ENCODE results near the gene FSHR.

FSHR gene

DNA sequence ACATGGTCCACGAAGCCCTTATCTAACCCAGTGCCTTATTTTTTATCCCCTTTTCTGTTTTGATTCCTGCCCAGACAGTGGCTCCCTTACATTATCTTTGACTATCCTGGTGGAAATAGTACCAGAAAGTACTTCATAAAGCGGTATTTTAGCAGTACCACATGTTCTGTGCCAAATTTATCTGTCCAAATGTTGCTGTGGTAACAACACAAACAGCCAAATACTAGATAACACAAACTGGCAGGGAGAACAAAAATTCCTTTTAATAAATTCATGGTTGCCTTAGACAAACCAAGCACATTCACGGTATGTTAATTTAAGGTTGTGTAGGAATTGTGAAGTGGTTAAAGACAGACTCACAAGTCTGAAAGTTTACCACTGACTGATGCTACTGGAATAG, 210.9 kb downstream of the FSHR start:
- no peak for TF ChIP-seq ZFX (IDR thresholded peaks at IDR 0.05)
- TF ChIP-seq, protein P1, sequence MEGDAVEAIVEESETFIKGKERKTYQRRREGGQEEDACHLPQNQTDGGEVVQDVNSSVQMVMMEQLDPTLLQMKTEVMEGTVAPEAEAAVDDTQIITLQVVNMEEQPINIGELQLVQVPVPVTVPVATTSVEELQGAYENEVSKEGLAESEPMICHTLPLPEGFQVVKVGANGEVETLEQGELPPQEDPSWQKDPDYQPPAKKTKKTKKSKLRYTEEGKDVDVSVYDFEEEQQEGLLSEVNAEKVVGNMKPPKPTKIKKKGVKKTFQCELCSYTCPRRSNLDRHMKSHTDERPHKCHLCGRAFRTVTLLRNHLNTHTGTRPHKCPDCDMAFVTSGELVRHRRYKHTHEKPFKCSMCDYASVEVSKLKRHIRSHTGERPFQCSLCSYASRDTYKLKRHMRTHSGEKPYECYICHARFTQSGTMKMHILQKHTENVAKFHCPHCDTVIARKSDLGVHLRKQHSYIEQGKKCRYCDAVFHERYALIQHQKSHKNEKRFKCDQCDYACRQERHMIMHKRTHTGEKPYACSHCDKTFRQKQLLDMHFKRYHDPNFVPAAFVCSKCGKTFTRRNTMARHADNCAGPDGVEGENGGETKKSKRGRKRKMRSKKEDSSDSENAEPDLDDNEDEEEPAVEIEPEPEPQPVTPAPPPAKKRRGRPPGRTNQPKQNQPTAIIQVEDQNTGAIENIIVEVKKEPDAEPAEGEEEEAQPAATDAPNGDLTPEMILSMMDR (conservative IDR thresholded peaks at IDR 0.05) = no peak
- no peak overlapping the region for H3K27ac ChIP-seq

DNA sequence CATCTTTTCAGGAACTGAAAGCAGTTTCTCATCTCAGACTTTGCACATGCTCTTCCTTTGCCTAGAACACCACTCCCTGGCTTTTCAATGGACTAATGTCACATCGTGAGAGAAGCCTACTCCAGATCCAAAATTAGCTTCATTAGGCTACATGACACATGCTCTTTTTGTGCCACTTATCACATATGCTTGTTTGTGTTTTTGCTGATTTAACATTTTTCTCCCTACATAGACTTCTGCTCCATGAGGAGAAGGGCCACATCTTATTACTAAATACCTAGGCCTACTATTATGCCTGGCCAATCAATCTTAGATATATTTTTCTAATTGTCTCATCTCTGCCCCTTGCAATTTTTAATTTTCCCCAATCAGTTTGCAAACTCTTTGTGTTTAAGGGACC, 212.4 kb downstream of the FSHR start:
- no peak overlapping the region for H3K27ac ChIP-seq
- TF ChIP-seq ZFX (IDR thresholded peaks at IDR 0.05) = no peak
- TF ChIP-seq, protein P1 (conservative IDR thresholded peaks at IDR 0.05) = no peak

DNA sequence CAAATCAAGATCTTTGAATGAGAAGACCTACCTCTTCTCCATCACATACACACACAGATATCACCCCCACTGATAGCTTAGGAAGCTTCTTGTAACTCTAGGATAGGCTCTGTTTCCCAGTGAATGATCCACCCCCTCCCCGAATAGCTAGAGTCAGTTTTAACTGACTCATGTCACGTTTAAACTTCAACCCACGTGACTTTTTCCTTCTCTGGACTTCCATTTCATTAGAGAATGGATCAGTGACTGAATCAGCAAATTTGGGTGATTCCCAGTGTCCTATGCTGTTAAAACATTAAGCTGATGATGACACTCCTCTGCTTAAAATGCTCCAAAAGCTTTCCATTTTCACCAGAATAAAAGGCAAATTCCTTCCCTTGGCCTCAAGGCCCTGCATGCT, 212.9 kb downstream of the FSHR start:
- no peak overlapping the region for H3K27ac ChIP-seq
- no peak for TF ChIP-seq ZFX (IDR thresholded peaks at IDR 0.05)
- TF ChIP-seq, protein P1 (conservative IDR thresholded peaks at IDR 0.05) = no peak

DNA sequence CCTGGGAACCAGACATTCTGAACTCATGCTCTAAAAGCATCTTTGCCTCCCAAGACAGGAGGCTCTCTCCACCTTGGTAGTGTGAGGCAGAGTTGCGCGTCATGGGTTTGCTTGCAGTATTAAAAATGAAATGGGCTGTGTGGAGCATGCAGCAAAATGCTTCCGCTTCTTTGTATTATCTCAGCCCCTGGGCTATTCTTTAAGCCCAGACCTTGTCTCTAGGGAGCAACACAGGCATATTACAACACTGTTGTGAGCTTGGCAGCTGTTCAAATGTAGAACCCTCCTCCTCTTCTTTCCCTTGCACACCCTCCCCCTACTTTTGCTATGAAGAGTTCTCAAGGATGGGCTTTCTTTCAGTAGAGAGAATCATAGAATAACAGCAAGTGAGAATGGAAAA, 213.7 kb downstream of the FSHR start:
- no peak overlapping the region for H3K27ac ChIP-seq
- TF ChIP-seq ZFX (IDR thresholded peaks at IDR 0.05) = no peak
- TF ChIP-seq, protein P1 (conservative IDR thresholded peaks at IDR 0.05) = no peak

DNA sequence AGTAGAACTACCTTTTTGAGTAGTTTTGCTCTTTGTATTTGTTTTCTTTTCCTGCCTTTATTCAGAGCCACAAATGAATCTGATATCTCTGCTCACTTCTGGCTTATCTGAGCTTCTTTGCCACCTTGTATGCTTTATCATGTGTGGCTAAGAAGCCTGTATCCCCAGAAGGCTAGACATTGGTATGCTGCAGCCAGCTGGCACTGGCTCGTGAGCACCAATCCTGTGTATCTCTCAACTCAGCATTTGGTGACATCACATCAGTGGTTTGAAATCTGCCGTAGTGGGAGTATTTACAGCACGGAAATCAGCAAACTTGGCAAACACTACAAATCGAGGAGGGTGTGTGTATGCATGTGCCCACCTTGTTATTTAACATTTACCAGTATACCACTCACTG, 215.1 kb downstream of the FSHR start:
- H3K27ac ChIP-seq = no peak overlapping the region
- TF ChIP-seq, protein P1 (conservative IDR thresholded peaks at IDR 0.05) = no peak
- TF ChIP-seq ZFX (IDR thresholded peaks at IDR 0.05) = no peak

DNA sequence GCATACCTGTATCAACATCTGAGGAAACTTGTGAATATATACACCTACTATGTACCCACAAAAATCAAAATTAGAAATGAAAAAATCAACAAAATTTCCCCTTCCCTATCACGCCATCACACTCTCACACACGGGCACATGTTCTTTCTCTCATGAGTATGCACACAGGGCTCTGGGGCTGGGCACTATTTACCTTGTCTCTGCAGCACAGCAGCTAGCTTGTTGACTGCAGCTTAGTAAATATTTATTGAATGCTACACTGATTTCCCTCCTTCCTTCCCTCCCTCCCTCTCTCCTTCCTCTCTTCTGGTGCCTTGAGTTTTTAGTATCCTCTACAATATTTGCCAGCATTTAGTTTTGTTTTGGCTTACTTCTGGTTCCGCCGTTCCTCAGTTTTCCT, 216.1 kb downstream of the FSHR start:
- TF ChIP-seq, protein P1 (conservative IDR thresholded peaks at IDR 0.05) = no peak
- no peak for TF ChIP-seq ZFX (IDR thresholded peaks at IDR 0.05)
- H3K27ac ChIP-seq = no peak overlapping the region

DNA sequence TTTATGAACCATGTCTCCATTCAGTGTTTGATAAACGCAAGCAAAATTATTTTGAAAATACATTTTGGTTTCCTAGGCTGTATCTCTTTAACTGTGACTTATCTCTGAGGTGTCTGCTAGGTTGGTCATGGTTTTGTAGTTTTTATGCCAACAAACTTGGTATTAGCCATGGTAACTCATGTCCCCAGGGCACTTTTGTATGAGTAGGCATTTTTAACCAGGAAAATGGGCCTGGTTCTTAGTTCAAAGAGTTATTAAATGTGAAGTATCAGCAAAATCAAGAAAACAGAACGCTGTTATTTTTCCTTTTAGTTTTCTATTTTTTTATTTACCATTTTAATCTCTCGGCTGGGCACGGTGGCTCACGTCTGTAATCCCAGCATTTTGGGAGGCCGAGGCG, 219.5 kb downstream of the FSHR start:
- no peak for TF ChIP-seq ZFX (IDR thresholded peaks at IDR 0.05)
- TF ChIP-seq, protein P1 (conservative IDR thresholded peaks at IDR 0.05) = no peak
- H3K27ac ChIP-seq = no peak overlapping the region
